KMS-11 (cell line): Measurements from ENCODE around the gene GBP1.

ENCODE experiments used
- H2AFZ ChIP-seq: fragments of 200-600 bp; sonication (generic); 2 replicates; pipeline ENCODE4 v1.6.1; 2016; ENCODE audit warnings: antibody characterized with exemption, mixed run types, low read depth
- H3K27ac ChIP-seq: fragments of 200-600 bp; sonication (generic); 2 replicates; pipeline ENCODE4 v1.6.1; 2016; ENCODE audit warnings: mild to moderate bottlenecking, mixed run types
- H3K27me3 ChIP-seq: fragments of 200-600 bp; sonication (generic); 2 replicates; pipeline ENCODE4 v1.6.1; 2017; ENCODE audit warnings: mild to moderate bottlenecking, low read depth, mixed run types, moderate library complexity; ENCODE audit not compliant: insufficient read depth
- H3K36me3 ChIP-seq: fragments of 200-600 bp; sonication (generic); 2 replicates; pipeline ENCODE4 v1.6.1; 2017; ENCODE audit warnings: mild to moderate bottlenecking, mixed run types; ENCODE audit not compliant: insufficient read depth
- H3K4me1 ChIP-seq: fragments of 200-600 bp; sonication (generic); 2 replicates; pipeline ENCODE4 v1.6.1; 2016; ENCODE audit warnings: mild to moderate bottlenecking, low read depth, mixed run types; ENCODE audit not compliant: poor library complexity, severe bottlenecking
- H3K4me2 ChIP-seq: fragments of 200-600 bp; sonication (generic); 2 replicates; pipeline ENCODE4 v1.7.0; 2016; ENCODE audit warnings: mild to moderate bottlenecking, mixed run types
- H3K4me3 ChIP-seq: fragments of 200-600 bp; sonication (generic); IDR thresholded peaks from 2 replicates; pipeline ENCODE4 v1.6.1; 2017; ENCODE audit warnings: low read depth, low read length, mixed read lengths; ENCODE audit not compliant: insufficient read depth
- H3K79me2 ChIP-seq: fragments of 200-600 bp; sonication (generic); 2 replicates; pipeline ENCODE4 v1.6.1; 2016; ENCODE audit warnings: low read depth, mixed run types; ENCODE audit not compliant: insufficient read depth
- H3K9ac ChIP-seq: fragments of 200-600 bp; sonication (generic); 2 replicates; pipeline ENCODE4 v1.6.1; 2016; ENCODE audit warnings: mild to moderate bottlenecking, mixed run types
- H4K20me1 ChIP-seq: fragments of 200-600 bp; sonication (generic); 2 replicates; pipeline ENCODE4 v1.6.1; 2016; ENCODE audit warnings: mild to moderate bottlenecking, mixed run types; ENCODE audit not compliant: insufficient read depth
- TF ChIP-seq, protein P1 (sequence below): fragments of 200-600 bp; sonication (generic); conservative IDR thresholded peaks from 2 replicates; pipeline ENCODE4 v1.6.1; 2017; ENCODE audit warnings: low read depth, mild to moderate bottlenecking, antibody characterized with exemption, low read length, moderate library complexity, mixed read lengths

Gene GBP1

DNA sequence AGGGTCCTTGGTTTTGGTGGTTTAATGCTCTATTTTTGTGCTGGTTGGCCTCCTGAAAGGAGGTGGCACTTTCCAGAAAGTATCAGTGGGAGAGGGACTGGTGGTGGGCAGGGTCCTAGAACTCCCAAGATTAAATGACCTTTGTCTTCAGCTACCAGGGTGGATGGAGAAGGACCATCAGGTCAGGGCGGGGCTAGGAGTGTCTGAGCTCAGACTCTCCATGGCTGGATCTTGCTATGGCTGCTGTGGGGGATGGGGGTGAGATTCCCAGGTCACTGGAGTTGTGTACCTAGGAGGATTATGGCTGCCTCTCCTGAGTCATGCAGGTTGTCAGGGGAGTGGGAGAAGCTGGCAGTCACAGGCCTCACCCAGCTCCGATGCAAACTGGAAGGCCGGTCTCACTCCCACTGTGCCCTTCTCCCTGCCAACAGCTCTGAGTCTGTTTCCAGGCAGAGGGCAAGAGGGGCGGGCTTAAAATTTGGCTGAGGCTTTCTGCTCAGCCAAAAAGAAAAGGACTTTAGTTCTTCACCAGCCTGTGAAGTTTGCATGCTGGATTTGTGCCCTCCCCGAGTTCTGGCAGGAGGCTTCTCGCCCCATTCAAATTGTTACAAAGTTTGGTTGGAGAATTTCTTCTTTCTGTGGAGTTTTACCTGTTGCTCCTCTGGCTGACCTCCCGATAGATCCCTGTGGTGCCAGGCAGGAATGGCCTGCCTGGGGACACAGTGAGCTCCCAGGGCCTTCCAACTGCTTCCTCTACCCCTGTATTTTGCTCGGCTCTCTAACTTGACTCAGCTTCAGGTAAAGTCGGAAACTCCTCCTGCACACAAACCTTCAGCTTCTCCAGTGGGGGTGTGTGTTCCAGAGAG, 59.5 kb downstream of the GBP1 start:
- no peaks in the 10 kb centered on the region for H3K36me3 ChIP-seq
- H3K9ac ChIP-seq = no peak overlapping the region
- H3K4me3 ChIP-seq = no peak overlapping the region
- H2AFZ ChIP-seq = no peak overlapping the region
- TF ChIP-seq, protein P1, sequence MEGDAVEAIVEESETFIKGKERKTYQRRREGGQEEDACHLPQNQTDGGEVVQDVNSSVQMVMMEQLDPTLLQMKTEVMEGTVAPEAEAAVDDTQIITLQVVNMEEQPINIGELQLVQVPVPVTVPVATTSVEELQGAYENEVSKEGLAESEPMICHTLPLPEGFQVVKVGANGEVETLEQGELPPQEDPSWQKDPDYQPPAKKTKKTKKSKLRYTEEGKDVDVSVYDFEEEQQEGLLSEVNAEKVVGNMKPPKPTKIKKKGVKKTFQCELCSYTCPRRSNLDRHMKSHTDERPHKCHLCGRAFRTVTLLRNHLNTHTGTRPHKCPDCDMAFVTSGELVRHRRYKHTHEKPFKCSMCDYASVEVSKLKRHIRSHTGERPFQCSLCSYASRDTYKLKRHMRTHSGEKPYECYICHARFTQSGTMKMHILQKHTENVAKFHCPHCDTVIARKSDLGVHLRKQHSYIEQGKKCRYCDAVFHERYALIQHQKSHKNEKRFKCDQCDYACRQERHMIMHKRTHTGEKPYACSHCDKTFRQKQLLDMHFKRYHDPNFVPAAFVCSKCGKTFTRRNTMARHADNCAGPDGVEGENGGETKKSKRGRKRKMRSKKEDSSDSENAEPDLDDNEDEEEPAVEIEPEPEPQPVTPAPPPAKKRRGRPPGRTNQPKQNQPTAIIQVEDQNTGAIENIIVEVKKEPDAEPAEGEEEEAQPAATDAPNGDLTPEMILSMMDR = no peak
- H3K4me1 ChIP-seq = no peaks in the 10 kb centered on the region
- H3K4me2 ChIP-seq = no peak overlapping the region
- no peak overlapping the region for H3K27ac ChIP-seq
- no peaks in the 10 kb centered on the region for H3K79me2 ChIP-seq
- H4K20me1 ChIP-seq = no peaks in the 10 kb centered on the region
- no peaks in the 10 kb centered on the region for H3K27me3 ChIP-seq
